Endothelial cell of umbilical vein (primary cell): ENCODE data around the gene AUTS2.

Source experiments
- POLR2AphosphoS5 ChIP-seq: IDR thresholded peaks from 2 replicates; pipeline ENCODE4 v1.6.1; 2012; ENCODE audit warnings: low read depth, mild to moderate bottlenecking, control low read depth, low read length, moderate library complexity; ENCODE audit not compliant: insufficient read depth
- TF ChIP-seq, protein P1 (sequence below), 2 donors: IDR thresholded peaks; 1 replicate in 1 of 2; 2 replicates in 1 of 2; pipeline ENCODE4 v1.5.1; 2011; ENCODE audit warnings: low read length in 2 of 2, mild to moderate bottlenecking in 2 of 2, moderate library complexity in 2 of 2, control low read depth in 1 of 2, inconsistent platforms in 1 of 2, low read depth in 1 of 2; ENCODE audit not compliant: insufficient read depth in 1 of 2; ENCODE audit errors: extremely low read depth in 1 of 2

DNA sequence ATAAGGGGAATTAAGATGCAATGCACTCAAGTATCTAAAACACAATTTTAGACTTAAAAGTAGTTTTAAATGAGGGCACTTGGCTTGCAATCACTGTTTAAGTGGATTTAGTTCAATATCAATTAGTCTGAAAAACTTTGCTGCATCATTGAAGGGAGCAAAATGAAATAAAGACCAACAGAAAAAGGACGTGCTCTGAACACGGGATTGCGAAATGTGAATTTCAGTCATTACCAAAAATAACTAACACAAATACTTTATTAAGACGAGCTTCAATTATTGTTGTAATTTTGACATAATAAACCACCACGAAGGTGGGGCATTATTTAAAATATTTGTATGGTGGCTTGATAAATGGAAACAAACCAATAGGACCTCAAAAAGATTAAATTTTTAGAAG lies 1171.9 kb downstream of the AUTS2 start:
- TF ChIP-seq, protein P1, sequence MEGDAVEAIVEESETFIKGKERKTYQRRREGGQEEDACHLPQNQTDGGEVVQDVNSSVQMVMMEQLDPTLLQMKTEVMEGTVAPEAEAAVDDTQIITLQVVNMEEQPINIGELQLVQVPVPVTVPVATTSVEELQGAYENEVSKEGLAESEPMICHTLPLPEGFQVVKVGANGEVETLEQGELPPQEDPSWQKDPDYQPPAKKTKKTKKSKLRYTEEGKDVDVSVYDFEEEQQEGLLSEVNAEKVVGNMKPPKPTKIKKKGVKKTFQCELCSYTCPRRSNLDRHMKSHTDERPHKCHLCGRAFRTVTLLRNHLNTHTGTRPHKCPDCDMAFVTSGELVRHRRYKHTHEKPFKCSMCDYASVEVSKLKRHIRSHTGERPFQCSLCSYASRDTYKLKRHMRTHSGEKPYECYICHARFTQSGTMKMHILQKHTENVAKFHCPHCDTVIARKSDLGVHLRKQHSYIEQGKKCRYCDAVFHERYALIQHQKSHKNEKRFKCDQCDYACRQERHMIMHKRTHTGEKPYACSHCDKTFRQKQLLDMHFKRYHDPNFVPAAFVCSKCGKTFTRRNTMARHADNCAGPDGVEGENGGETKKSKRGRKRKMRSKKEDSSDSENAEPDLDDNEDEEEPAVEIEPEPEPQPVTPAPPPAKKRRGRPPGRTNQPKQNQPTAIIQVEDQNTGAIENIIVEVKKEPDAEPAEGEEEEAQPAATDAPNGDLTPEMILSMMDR (IDR thresholded peaks at IDR 0.05; ENCODE audit: extremely low read depth in 1 of 2, insufficient read depth in 1 of 2, low read depth in 1 of 2, low read length in 2 of 2) = no peak
- no peak for TF ChIP-seq POLR2AphosphoS5
